ENCODE measurements around the gene MYO1D. TPM values are rescaled to one million over a fixed set of nuclear protein-coding genes. Genes with fewer than 3 reads are reported as not detected.
"Not testable (repeated sequence)": the region's sequence is repeated elsewhere in the genome, so short reads cannot be mapped to it uniquely, and the experiment has no call there.

MYO1D gene
- total and polyA plus RNA-seq, 2 donors (not counting 1 experiment from before 2014, with no cell fraction given) = 5.4 to 26.7 TPM

DNA sequence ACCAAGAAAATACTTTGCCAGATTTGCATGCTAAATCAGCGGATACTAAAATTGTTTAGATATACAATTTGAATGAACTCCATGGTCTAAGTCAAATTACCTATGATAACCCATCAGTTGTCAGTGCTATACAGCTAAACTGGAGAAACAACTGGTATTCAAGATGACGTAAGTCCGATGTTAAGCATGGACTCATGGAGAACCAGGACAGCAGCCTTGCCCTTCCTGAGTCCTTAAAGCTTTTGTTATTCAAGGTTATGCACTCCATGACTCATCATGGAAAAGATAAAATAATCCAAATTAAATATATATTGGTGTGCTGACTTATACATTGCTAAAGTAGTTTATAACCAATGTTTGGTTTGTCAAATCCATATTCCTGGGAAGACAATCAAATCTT, 47.0 kb upstream of the MYO1D start:
- H3K36me3 ChIP-seq (replicated peaks in 1 of 2; ENCODE audit: control extremely low read depth in 1 of 2, control insufficient read depth in 1 of 2, extremely low read depth in 1 of 2, insufficient read depth in 2 of 2, low read length in 1 of 2); H3K9me3 Mint-ChIP-seq (ENCODE audit: insufficient read depth); CTCF ChIA-PET; H3K9ac ChIP-seq (ENCODE audit: low read length); H3K4me2 ChIP-seq (replicated peaks; ENCODE audit: low read depth, low read length, poor library complexity, severe bottlenecking); ATAC-seq (ENCODE audit: low read depth); H3K4me3 ChIP-seq (ENCODE audit: control extremely low read depth in 1 of 5, extremely low read depth in 1 of 5, insufficient read depth in 1 of 5, low read depth in 2 of 5, low read length in 4 of 5); H3K27ac Mint-ChIP-seq; H3K27ac ChIP-seq (ENCODE audit: low read length in 2 of 2); H3K79me2 ChIP-seq (ENCODE audit: control insufficient read depth, insufficient read depth, low read length); H3K4me3 Mint-ChIP-seq; H3K9me3 ChIP-seq (ENCODE audit: control extremely low read depth in 1 of 3, control insufficient read depth in 2 of 3, insufficient read depth in 1 of 3, low read length in 2 of 3); DNase-seq; H3K4me1 Mint-ChIP-seq; intact Hi-C loops (cut with micrococcal nuclease); H2AFZ ChIP-seq (ENCODE audit: insufficient read depth, low read depth, low read length, poor library complexity, severe bottlenecking); H4K20me1 ChIP-seq (ENCODE audit: control insufficient read depth, insufficient read depth, low read length, poor library complexity, severe bottlenecking); POLR2A ChIA-PET: not testable (repeated sequence)
- H3K27me3 Mint-ChIP-seq = peaks cover 20% of the 10 kb centered on the region
- Histone ChIP-seq H3K4me1 (ENCODE audit: control insufficient read depth in 2 of 2, insufficient read depth in 2 of 2, low read length in 2 of 2) (peaks cover 5 to 14% of the 10 kb centered on the region in 2 donors), H3K27me3 (replicated peaks in 1 of 4; ENCODE audit: control extremely low read depth in 1 of 4, control insufficient read depth in 3 of 4, insufficient read depth in 4 of 4, low read length in 3 of 4) (peaks cover 0 to 25% (median 14%) of the 10 kb centered on the region in 4 experiments)
- 100% methylated on average over 2 of the region's 3 CpGs for WGBS (ENCODE audit: insufficient coverage)

GRCh38 chr17:32921017-32921416, 44.1 kb upstream of the MYO1D start:
- Histone ChIP-seq H3K4me1 (ENCODE audit: control insufficient read depth in 2 of 2, insufficient read depth in 2 of 2, low read length in 2 of 2) (no peaks in the 10 kb centered on the region), H2AFZ (ENCODE audit: insufficient read depth, low read depth, low read length, poor library complexity, severe bottlenecking) (no peak overlapping the region), H4K20me1 (ENCODE audit: control insufficient read depth, insufficient read depth, low read length, poor library complexity, severe bottlenecking) (no peaks in the 10 kb centered on the region), H3K4me3 (ENCODE audit: control extremely low read depth in 1 of 5, extremely low read depth in 1 of 5, insufficient read depth in 1 of 5, low read depth in 2 of 5, low read length in 4 of 5) (no peak overlapping the region), H3K9me3 (ENCODE audit: control extremely low read depth in 1 of 3, control insufficient read depth in 2 of 3, insufficient read depth in 1 of 3, low read length in 2 of 3) (peaks cover 0 to 3% (median 0%) of the 10 kb centered on the region in 3 donors), H3K27me3 (replicated peaks in 1 of 4; ENCODE audit: control extremely low read depth in 1 of 4, control insufficient read depth in 3 of 4, insufficient read depth in 4 of 4, low read length in 3 of 4) (peaks cover 0 to 5% (median 2%) of the 10 kb centered on the region in 4 experiments), H3K27ac (ENCODE audit: low read length in 2 of 2) (no peak overlapping the region), H3K4me2 (replicated peaks; ENCODE audit: low read depth, low read length, poor library complexity, severe bottlenecking) (no peak overlapping the region), H3K79me2 (ENCODE audit: control insufficient read depth, insufficient read depth, low read length) (no peaks in the 10 kb centered on the region), H3K36me3 (replicated peaks in 1 of 2; ENCODE audit: control extremely low read depth in 1 of 2, control insufficient read depth in 1 of 2, extremely low read depth in 1 of 2, insufficient read depth in 2 of 2, low read length in 1 of 2) (no peaks in the 10 kb centered on the region), H3K9ac (ENCODE audit: low read length) (no peak overlapping the region)
- TF ChIP-seq, protein P1, sequence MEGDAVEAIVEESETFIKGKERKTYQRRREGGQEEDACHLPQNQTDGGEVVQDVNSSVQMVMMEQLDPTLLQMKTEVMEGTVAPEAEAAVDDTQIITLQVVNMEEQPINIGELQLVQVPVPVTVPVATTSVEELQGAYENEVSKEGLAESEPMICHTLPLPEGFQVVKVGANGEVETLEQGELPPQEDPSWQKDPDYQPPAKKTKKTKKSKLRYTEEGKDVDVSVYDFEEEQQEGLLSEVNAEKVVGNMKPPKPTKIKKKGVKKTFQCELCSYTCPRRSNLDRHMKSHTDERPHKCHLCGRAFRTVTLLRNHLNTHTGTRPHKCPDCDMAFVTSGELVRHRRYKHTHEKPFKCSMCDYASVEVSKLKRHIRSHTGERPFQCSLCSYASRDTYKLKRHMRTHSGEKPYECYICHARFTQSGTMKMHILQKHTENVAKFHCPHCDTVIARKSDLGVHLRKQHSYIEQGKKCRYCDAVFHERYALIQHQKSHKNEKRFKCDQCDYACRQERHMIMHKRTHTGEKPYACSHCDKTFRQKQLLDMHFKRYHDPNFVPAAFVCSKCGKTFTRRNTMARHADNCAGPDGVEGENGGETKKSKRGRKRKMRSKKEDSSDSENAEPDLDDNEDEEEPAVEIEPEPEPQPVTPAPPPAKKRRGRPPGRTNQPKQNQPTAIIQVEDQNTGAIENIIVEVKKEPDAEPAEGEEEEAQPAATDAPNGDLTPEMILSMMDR (IDR thresholded peaks at IDR 0.05) = no peak
- no peak for TF ChIP-seq EZH2 (IDR thresholded peaks at IDR 0.05; ENCODE audit: borderline replicate concordance, insufficient read depth, low read depth, low read length, poor library complexity, severe bottlenecking)
- no peaks in the 10 kb centered on the region for H3K4me1 Mint-ChIP-seq
- CTCF ChIA-PET = interaction anchor here (0.6 to 1.5 kb wide), 2 partner anchors 15 to 137 kb away, joined by 3 to 5 read pairs; no protein-coding TSS in a partner anchor
- 100% methylated on average over 5 of the region's 10 CpGs for WGBS (ENCODE audit: insufficient coverage)
- ATAC-seq (ENCODE audit: low read depth) (no peak), DNase-seq (no peak)
- H3K27ac Mint-ChIP-seq = no peak overlapping the region
- no peaks in the 10 kb centered on the region for H3K9me3 Mint-ChIP-seq (ENCODE audit: insufficient read depth)
- no peak overlapping the region for H3K4me3 Mint-ChIP-seq
- H3K27me3 Mint-ChIP-seq = peaks cover 7% of the 10 kb centered on the region
- intact Hi-C loops (cut with micrococcal nuclease) = no loop called here
- POLR2A ChIA-PET = no interaction called here
